RWPE2 (cell line): ENCODE data around the gene GDPD5.

ENCODE experiments used
- ATAC-seq: fragments of 200-7000 bp; cut with Tn5 transposase; 3 replicates; pipeline ENCODE4 v1.9.1; 2021; ENCODE audit warnings: low read depth
- DNase-seq: peaks from one replicate; pipeline ENCODE4 v3.0.0-alpha.2; 2020; ENCODE audit warnings: low spot score
- H3K27ac ChIP-seq: fragments of 450-650 bp; 2 replicates; pipeline ENCODE4 v1.5.1; 2017; ENCODE audit warnings: mild to moderate bottlenecking; ENCODE audit not compliant: poor library complexity, severe bottlenecking
- H3K27me3 ChIP-seq: fragments of 250-450 bp; sonication (Bioruptor Pico); 2 replicates; pipeline ENCODE4 v1.5.1; 2021; ENCODE audit warnings: mild to moderate bottlenecking, moderate library complexity; ENCODE audit not compliant: insufficient read depth, poor library complexity, severe bottlenecking
- H3K36me3 ChIP-seq: fragments of 250-450 bp; sonication (Bioruptor Pico); 2 replicates; pipeline ENCODE4 v1.5.1; 2020; ENCODE audit warnings: low read depth, mild to moderate bottlenecking, moderate library complexity
- H3K4me1 ChIP-seq: fragments of 250-450 bp; sonication (Bioruptor Pico); 2 replicates; pipeline ENCODE4 v1.5.1; 2021; ENCODE audit warnings: mild to moderate bottlenecking, moderate library complexity; ENCODE audit not compliant: insufficient read depth, poor library complexity, severe bottlenecking
- H3K4me3 ChIP-seq: fragments of 250-450 bp; sonication (Bioruptor Pico); 2 replicates; pipeline ENCODE4 v1.5.1; 2021; ENCODE audit warnings: mild to moderate bottlenecking, moderate library complexity; ENCODE audit not compliant: severe bottlenecking
- H3K9me3 ChIP-seq: fragments of 250-450 bp; sonication (Bioruptor Pico); 2 replicates; pipeline ENCODE4 v1.5.1; 2021; ENCODE audit warnings: mild to moderate bottlenecking, moderate library complexity; ENCODE audit not compliant: severe bottlenecking
- CTCF ChIP-seq: fragments of 450-650 bp; IDR thresholded peaks from one replicate; pipeline ENCODE4 v1.5.1; 2017; ENCODE audit warnings: mild to moderate bottlenecking, moderate library complexity; ENCODE audit not compliant: poor library complexity, severe bottlenecking

GDPD5 gene

GRCh38 chr11:75480185-75481175, 45.3 kb downstream of the GDPD5 start:
- no peak overlapping the region for H3K27ac ChIP-seq
- no peaks in the 10 kb centered on the region for H3K4me1 ChIP-seq
- H3K4me3 ChIP-seq = no peak overlapping the region
- H3K36me3 ChIP-seq = no peaks in the 10 kb centered on the region
- H3K9me3 ChIP-seq = no peaks in the 10 kb centered on the region
- no peak for ATAC-seq
- no peak for DNase-seq
- TF ChIP-seq CTCF = no peak
- no peaks in the 10 kb centered on the region for H3K27me3 ChIP-seq

- H3K27me3 ChIP-seq = no peaks in the 10 kb centered on the region
- no peak overlapping the region for H3K4me3 ChIP-seq
- H3K36me3 ChIP-seq = no peaks in the 10 kb centered on the region
- no peak for TF ChIP-seq CTCF
- DNase-seq (no peak), ATAC-seq (no peak)
- no peaks in the 10 kb centered on the region for H3K4me1 ChIP-seq
- H3K27ac ChIP-seq = no peak overlapping the region
- H3K9me3 ChIP-seq = no peaks in the 10 kb centered on the region
These were observed 46.1 kb downstream of the GDPD5 start for GRCh38 chr11:75479597-75480145.

- H3K27me3 ChIP-seq = no peaks in the 10 kb centered on the region
- no peak overlapping the region for H3K27ac ChIP-seq
- H3K9me3 ChIP-seq = no peaks in the 10 kb centered on the region
- DNase-seq (no peak), ATAC-seq (no peak)
- no peaks in the 10 kb centered on the region for H3K4me1 ChIP-seq
- no peak overlapping the region for H3K4me3 ChIP-seq
- no peaks in the 10 kb centered on the region for H3K36me3 ChIP-seq
- TF ChIP-seq CTCF = no peak
These were observed 46.8 kb downstream of the GDPD5 start for GRCh38 chr11:75478783-75479596.

- TF ChIP-seq CTCF = no peak
- Histone ChIP-seq H3K27me3 (no peaks in the 10 kb centered on the region), H3K36me3 (no peaks in the 10 kb centered on the region), H3K27ac (no peak overlapping the region), H3K9me3 (no peaks in the 10 kb centered on the region), H3K4me3 (no peak overlapping the region), H3K4me1 (no peaks in the 10 kb centered on the region)
- DNase-seq (no peak), ATAC-seq (no peak)
These were observed 48.2 kb downstream of the GDPD5 start for GRCh38 chr11:75477614-75477935.
